Prostate gland (tissue), 2 donors: ENCODE measurements around the gene RAP2C. TPM values are rescaled to one million over a fixed set of nuclear protein-coding genes. Genes with fewer than 3 reads are reported as not detected.

Experiments used
- DNase-seq: peaks from one replicate; pipeline ENCODE4 v3.0.0-alpha.2; 2019; ENCODE audit warnings: low spot score
- H3K27ac ChIP-seq, 2 donors: fragments of 200-600 bp; sonication (generic); 2 replicates each; pipeline ENCODE4 v1.5.1; 2017 to 2019
- H3K27me3 ChIP-seq: fragments of 200-600 bp; sonication (generic); replicated peaks from 2 replicates; pipeline ENCODE4 v1.5.1; 2019; ENCODE audit not compliant: insufficient read depth
- H3K36me3 ChIP-seq, 2 donors: fragments of 200-600 bp; sonication (generic); 1 replicate in 1 of 2; 2 replicates in 1 of 2; pipeline versions ENCODE4 v1.5.1 to v1.8.1; 2017 to 2019
- H3K4me1 ChIP-seq: fragments of 200-600 bp; sonication (generic); replicated peaks from 2 replicates; pipeline ENCODE4 v1.5.1; 2019
- H3K4me3 ChIP-seq, 2 donors: fragments of 200-600 bp; sonication (generic); 2 replicates each; pipeline ENCODE4 v1.5.1; 2017 to 2019
- H3K9me3 ChIP-seq: fragments of 200-600 bp; sonication (generic); 2 replicates; pipeline ENCODE4 v1.5.1; 2017
- POLR2A ChIP-seq: fragments of 450-650 bp; IDR thresholded peaks from one replicate; pipeline ENCODE4 v1.6.1; 2016; ENCODE audit warnings: antibody characterized with exemption, mild to moderate bottlenecking
- POLR2AphosphoS5 ChIP-seq: sonication (generic); formaldehyde crosslinking; IDR thresholded peaks from one replicate; pipeline ENCODE4 v1.6.1; 2017; ENCODE audit warnings: antibody characterized with exemption
- WGBS: methylation state at CpG from one replicate; pipeline ENCODE4 v1.1.5; 2018; 5-methylcytosine and 5-hydroxymethylcytosine counted together
- intact Hi-C: fragments of 100-400 bp; cut with DNase I; formaldehyde crosslinking; loops from one replicate; pipeline ENCODE4 v1.14.2; 2022
- total RNA-seq, 2 donors: library from RNA; depleted of rRNA; stranded (reverse); fragments of >200 nt; gene quantifications; one replicate each; pipeline ENCODE4 v1.1.0, GENCODE V29; 2016
- TF ChIP-seq, protein P1 (sequence below), 4 experiments: fragments of 200-600 bp in 2 of 4; fragments of 450-650 bp in 2 of 4; sonication (generic) in 2 of 4; IDR thresholded peaks; 1 replicate in 3 of 4; 2 replicates in 1 of 4; pipeline ENCODE4 v1.5.1; 2016 to 2019; ENCODE audit warnings: antibody characterized with exemption in 4 of 4, mild to moderate bottlenecking in 2 of 4, moderate library complexity in 2 of 4

RAP2C gene
- total RNA-seq, 2 donors from 2014 or later = 9.2 to 19.0 TPM

DNA sequence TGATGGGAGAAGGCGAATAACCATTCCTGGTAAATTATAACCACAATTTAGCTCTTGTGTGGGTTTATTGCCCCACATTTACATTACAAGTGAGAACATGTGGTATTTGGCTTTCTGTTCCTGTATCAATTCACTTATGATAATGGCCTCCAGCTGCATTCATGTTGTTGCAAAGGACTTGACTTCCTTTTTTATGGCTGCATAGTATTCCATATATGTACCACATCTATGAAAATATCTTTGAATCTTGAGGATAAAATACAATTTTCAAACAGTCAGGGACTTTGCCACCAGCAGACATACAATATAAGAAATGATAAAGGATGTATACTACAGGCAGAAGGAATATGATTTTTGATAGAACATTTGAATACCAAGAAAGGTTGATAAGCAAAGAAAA, 27.3 kb downstream of the RAP2C start:
- Histone ChIP-seq H3K27me3 (no peaks in the 10 kb centered on the region), H3K27ac (no peak overlapping the region), H3K4me3 (no peak overlapping the region), H3K9me3 (no peaks in the 10 kb centered on the region), H3K4me1 (no peaks in the 10 kb centered on the region), H3K36me3 (no peaks in the 10 kb centered on the region)
- no peak for DNase-seq
- WGBS = 88% methylated on average over 1 of the region's 1 CpG
- intact Hi-C loops = no loop called here
- TF ChIP-seq, protein P1, sequence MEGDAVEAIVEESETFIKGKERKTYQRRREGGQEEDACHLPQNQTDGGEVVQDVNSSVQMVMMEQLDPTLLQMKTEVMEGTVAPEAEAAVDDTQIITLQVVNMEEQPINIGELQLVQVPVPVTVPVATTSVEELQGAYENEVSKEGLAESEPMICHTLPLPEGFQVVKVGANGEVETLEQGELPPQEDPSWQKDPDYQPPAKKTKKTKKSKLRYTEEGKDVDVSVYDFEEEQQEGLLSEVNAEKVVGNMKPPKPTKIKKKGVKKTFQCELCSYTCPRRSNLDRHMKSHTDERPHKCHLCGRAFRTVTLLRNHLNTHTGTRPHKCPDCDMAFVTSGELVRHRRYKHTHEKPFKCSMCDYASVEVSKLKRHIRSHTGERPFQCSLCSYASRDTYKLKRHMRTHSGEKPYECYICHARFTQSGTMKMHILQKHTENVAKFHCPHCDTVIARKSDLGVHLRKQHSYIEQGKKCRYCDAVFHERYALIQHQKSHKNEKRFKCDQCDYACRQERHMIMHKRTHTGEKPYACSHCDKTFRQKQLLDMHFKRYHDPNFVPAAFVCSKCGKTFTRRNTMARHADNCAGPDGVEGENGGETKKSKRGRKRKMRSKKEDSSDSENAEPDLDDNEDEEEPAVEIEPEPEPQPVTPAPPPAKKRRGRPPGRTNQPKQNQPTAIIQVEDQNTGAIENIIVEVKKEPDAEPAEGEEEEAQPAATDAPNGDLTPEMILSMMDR (IDR thresholded peaks at IDR 0.05) = no peak
- no peak for TF ChIP-seq POLR2A
- TF ChIP-seq POLR2AphosphoS5 = no peak

DNA sequence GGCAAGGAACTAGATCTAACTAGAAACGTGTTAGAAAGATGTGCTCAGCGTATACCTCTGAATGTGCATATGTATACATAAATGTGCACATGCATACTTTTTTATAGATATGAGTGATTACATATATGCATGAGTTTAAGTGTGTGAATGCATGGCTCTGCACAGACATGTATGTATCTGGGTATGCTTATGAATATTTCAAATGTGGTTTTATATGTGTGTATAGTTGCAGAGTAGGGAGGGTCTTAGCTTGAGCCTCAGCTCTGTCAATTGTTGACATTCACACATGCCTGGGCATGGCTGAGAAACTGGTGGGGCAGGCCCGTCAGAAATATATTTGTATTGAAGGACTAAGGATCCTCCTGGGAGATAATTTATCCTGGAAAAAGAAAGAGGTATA, 31.1 kb downstream of the RAP2C start:
- no peaks in the 10 kb centered on the region for H3K9me3 ChIP-seq
- H3K27me3 ChIP-seq = no peaks in the 10 kb centered on the region
- H3K4me3 ChIP-seq = no peak overlapping the region
- WGBS = 71% methylated on average over 3 of the region's 3 CpGs
- H3K27ac ChIP-seq = no peak overlapping the region
- intact Hi-C loops = no loop called here
- no peak for DNase-seq
- H3K4me1 ChIP-seq = no peaks in the 10 kb centered on the region
- H3K36me3 ChIP-seq = no peaks in the 10 kb centered on the region
- TF ChIP-seq, protein P1 (IDR thresholded peaks at IDR 0.05) = no peak
- TF ChIP-seq POLR2AphosphoS5 (no peak), POLR2A (no peak)

DNA sequence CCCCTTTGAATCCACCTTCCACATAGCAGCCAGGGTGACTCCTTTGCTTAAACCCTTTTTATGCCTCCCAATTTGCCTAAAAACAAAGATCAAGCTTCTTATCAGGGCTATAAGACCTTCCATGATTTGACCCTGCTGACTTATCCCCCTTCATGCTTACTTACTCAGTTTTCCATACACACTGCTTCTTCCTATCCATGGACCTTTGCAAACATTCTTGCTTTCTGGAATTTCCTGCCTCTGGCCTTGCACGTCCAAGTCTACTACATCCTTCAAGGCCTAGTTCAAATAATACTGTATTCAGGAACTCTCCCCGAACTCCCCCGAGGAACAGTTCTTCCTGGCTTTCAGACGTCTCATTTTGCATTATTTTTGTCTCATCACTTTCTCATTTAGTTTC, 31.8 kb downstream of the RAP2C start:
- Histone ChIP-seq H3K27ac (no peak overlapping the region), H3K4me3 (no peak overlapping the region), H3K27me3 (no peaks in the 10 kb centered on the region), H3K9me3 (no peaks in the 10 kb centered on the region), H3K36me3 (no peaks in the 10 kb centered on the region), H3K4me1 (no peaks in the 10 kb centered on the region)
- TF ChIP-seq, protein P1 (IDR thresholded peaks at IDR 0.05) = no peak
- TF ChIP-seq POLR2AphosphoS5 = no peak
- TF ChIP-seq POLR2A = no peak
- intact Hi-C loops = no loop called here
- 58% methylated on average over 4 of the region's 4 CpGs for WGBS
- no peak for DNase-seq

DNA sequence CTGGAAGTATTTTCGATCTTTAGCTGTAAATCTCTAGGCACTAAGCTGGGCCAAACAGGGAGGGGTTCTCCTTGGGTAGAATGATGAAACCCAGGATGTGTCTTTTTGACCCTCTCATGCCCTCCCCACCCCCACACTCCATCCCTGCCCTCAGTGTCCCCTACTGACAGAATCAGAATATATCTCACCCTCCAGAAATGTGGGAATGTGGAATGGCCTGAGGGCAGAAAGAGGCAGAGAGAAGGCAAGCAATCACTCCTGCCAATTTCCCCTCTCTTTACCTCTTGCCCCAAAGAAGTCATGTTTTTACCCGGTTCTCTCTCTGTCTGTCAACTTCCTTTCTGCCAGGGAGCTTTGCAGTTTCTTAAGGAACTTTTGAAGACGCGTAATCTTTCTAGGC, 34.4 kb downstream of the RAP2C start:
- DNase-seq = no peak
- H3K4me1 ChIP-seq = no peaks in the 10 kb centered on the region
- no peaks in the 10 kb centered on the region for H3K36me3 ChIP-seq
- H3K27me3 ChIP-seq = no peaks in the 10 kb centered on the region
- intact Hi-C loops = no loop called here
- 78% methylated on average over 4 of the region's 4 CpGs for WGBS
- H3K27ac ChIP-seq = no peak overlapping the region
- no peak overlapping the region for H3K4me3 ChIP-seq
- no peak for TF ChIP-seq POLR2A
- no peak for TF ChIP-seq POLR2AphosphoS5
- H3K9me3 ChIP-seq = no peaks in the 10 kb centered on the region

DNA sequence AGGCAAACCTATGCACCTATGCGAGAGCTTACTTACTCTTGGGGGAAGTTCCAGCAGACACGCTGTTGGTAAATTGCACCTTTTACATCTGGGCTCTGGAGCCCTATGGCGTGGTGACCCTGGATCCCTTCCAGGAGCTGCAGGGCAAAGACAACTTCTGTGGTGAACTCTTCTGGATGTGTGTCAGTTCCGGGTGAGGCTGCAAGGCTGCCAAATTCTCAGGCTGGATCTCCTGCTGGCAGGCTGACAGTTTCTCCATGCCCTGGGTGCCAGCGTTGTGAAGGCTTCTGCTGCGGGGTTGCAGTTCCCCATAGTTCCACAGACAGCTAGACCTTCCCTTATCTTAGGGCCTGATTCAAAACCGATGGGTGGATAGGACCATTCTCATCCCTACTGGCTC, 37.9 kb downstream of the RAP2C start:
- no peak overlapping the region for H3K4me3 ChIP-seq
- no peaks in the 10 kb centered on the region for H3K36me3 ChIP-seq
- TF ChIP-seq, protein P1 (IDR thresholded peaks at IDR 0.05) = no peak
- TF ChIP-seq POLR2A = no peak
- TF ChIP-seq POLR2AphosphoS5 = no peak
- H3K4me1 ChIP-seq = no peaks in the 10 kb centered on the region
- WGBS = 38% methylated on average over 5 of the region's 7 CpGs
- intact Hi-C loops = no loop called here
- no peaks in the 10 kb centered on the region for H3K27me3 ChIP-seq
- DNase-seq = peak; percentile 6
- H3K9me3 ChIP-seq = no peaks in the 10 kb centered on the region
- H3K27ac ChIP-seq = no peak overlapping the region
